ENCODE results near the gene BAG3. TPM values are rescaled to one million over a fixed set of nuclear protein-coding genes. Genes with fewer than 3 reads are reported as not detected.
A peak's percentile ranks its signal among the peaks of the same experiment; 100 is the strongest.

Gene BAG3
- 7.8 and 19.2 TPM in 2 replicates for total RNA-seq (ENCODE audit: low replicate concordance)

DNA sequence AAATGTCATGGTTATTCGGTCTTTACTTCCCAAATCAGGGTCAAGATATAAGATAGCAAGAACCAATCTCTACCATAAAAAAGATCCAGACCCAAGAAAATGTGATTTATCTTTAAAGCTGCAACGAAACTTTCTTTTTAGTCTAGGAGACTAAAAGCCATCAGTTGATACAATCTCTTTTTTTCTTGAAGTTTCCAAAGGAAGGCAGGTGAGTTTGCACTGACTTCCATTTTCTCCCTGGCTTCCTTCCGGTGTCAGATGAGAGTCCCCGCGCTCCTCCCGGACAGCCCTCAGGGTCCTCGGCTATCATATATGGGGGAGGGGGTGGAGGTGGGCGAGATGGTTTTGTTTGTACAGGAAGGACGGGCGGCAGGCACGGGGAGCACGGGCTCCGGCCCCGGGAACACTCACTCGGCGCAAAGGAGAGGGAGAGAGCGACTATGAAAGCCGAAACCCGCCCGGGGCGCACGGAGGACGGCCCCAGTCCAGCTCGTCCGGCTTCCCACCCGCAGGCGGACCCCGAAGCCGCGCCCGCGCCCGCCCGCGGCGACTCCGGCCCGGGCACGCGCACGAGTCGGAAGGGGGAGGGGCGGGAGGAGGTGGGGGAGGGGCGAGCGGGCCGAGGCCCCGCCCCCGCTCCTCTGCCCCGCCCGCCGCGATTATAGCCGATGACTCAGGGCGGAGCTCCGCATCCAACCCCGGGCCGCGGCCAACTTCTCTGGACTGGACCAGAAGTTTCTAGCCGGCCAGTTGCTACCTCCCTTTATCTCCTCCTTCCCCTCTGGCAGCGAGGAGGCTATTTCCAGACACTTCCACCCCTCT, at the start of gene BAG3:
Gene BAG3, plus strand, starts transcription at position 689 of the 822 bp plus-strand sequence. CDS start 296 bp downstream, outside the sequence.
- DNase-seq (ENCODE audit: low read depth), result peak; percentile 96
- H3K4me3 ChIP-seq (ENCODE audit: low read depth, low read length), result peak within 1 kb of the TSS; percentile 91
- TF ChIP-seq CTCF (IDR thresholded peaks at IDR 0.05; ENCODE audit: insufficient read depth, low read length), result no peak

GRCh38 chr10:119602241-119603095, 48.7 kb upstream of the BAG3 start:
- peak; percentile 65 for TF ChIP-seq CTCF (IDR thresholded peaks at IDR 0.05; ENCODE audit: insufficient read depth, low read length)
- DNase-seq (ENCODE audit: low read depth), result peak; percentile 37
- no peak overlapping the region for H3K4me3 ChIP-seq (ENCODE audit: low read depth, low read length)

DNA sequence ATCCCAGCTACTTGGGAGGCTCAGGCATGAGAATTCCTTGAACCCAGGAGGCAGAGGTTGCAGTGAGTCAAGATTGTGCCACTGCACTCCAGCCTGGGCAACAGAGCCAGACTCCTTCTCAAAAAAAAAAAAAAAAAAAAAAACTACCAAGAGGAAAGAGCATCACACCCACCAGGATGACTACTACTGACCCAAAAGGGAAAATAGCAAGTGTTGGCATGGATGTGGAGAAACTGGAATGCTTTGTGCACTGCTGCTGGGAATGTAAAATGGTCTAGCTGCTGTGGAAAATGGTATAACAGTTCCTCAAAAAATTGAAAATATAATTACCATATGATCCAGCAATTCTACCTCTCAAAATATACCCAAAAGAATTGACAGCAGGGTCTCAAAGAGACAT, 46.7 kb upstream of the BAG3 start:
- DNase-seq (ENCODE audit: low read depth), result no peak
- no peak overlapping the region for H3K4me3 ChIP-seq (ENCODE audit: low read depth, low read length)
- no peak for TF ChIP-seq CTCF (IDR thresholded peaks at IDR 0.05; ENCODE audit: insufficient read depth, low read length)

GRCh38 chr10:119608316-119609155, 42.6 kb upstream of the BAG3 start:
- DNase-seq (ENCODE audit: low read depth), result peak; percentile 44
- peak; percentile 74 for TF ChIP-seq CTCF (IDR thresholded peaks at IDR 0.05; ENCODE audit: insufficient read depth, low read length)
- no peak overlapping the region for H3K4me3 ChIP-seq (ENCODE audit: low read depth, low read length)

DNA sequence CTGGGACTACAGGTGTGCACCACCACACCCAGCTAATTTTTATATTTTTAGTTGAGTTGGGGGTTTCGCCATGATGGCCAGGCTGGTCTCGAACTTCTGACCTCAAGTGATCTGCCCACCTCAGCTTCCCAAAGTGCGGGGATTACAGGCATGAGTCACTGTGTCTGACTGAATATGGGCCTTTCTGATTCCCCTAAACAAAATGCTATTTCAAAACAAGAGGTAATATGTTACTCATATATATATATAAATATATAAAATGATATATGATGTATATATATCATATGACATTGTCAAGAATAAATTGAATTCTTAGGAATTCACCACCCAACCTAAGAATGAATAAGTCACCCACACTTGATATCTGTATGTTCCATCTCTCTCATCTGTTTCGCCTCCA, 41.7 kb upstream of the BAG3 start:
- TF ChIP-seq CTCF (IDR thresholded peaks at IDR 0.05; ENCODE audit: insufficient read depth, low read length), result no peak

GRCh38 chr10:119611433-119611832, 39.7 kb upstream of the BAG3 start:
- H3K4me3 ChIP-seq (ENCODE audit: low read depth, low read length), result no peak overlapping the region
- no peak for TF ChIP-seq CTCF (IDR thresholded peaks at IDR 0.05; ENCODE audit: insufficient read depth, low read length)
- DNase-seq (ENCODE audit: low read depth), result no peak

More for the DNA sequence above, 41.7 kb upstream of the BAG3 start:
- DNase-seq (ENCODE audit: low read depth), result no peak
- H3K4me3 ChIP-seq (ENCODE audit: low read depth, low read length), result no peak overlapping the region

Data from fibroblast of the aortic adventitia (primary cell).